Kidney tubule cell (primary cell): ENCODE results near the gene PTPRE.

Source experiments
- DNase-seq: peaks from one replicate; pipeline ENCODE4 v3.0.0-alpha.2; 2018; ENCODE audit warnings: low spot score

The PTPRE gene

GRCh38 chr10:128000471-128001362 is 93.8 kb downstream of the PTPRE start:
- peak; percentile 66 for DNase-seq

DNA sequence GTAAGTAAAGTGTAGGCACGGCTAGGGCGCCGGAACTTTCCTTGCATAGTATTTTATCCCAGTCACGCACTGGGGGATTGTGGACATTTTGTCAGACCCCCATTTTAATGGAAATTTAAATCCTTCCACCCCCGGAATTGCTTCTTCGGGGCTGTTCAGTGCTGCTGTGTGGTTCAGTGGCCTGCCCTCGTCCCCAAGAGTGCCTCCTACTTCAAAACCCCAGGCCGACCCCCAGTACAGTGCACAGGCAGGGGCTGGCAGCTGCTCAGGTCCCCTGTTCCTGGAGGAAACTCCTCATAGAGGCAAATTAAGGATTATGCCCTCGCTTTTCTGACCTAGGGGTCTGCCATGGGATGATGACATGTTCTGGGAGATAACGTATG is 94.5 kb downstream of the PTPRE start:
- no peak for DNase-seq

DNA sequence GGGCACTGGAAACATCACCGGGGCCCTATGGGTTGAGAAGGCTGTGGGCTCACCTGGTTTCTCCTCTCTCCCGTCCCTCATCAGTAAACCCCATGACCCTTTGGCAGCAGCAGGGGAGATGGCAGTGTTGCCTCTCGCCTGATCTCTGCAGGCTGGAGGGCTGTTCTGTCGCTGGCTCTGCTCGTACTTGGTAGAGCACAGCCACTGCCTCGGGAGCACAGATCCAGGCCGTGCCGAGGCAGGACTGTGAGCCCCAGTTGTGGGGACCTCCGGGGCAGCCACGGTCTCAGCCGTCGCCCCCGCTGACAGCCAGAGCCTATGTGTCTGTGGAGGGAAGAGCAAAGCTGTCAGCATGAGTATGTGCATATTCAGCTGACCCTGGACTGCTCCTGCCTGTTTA is 94.9 kb downstream of the PTPRE start:
- no peak for DNase-seq

DNA sequence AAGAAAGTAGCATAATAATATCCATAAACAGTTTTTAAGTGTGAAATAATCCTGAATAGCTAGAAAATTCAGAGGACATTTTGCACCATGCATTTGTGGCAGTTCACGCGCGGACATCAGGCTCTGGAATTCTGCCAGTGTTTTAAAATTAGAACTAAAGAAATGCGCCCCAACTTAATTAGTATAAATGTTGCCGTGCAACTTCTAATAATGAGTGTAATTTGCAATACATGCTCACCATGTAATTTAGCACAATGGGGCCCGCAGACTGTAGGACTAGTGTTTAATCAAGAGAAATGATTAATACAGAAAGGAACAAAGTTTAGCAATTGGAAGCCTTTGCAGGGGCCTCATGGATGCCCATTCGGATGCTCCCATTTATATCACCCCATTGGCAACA is 96.6 kb downstream of the PTPRE start:
- DNase-seq: no peak

- no peak for DNase-seq
Observed at GRCh38 chr10:128005858-128006257, 99.0 kb downstream of the PTPRE start.

DNA sequence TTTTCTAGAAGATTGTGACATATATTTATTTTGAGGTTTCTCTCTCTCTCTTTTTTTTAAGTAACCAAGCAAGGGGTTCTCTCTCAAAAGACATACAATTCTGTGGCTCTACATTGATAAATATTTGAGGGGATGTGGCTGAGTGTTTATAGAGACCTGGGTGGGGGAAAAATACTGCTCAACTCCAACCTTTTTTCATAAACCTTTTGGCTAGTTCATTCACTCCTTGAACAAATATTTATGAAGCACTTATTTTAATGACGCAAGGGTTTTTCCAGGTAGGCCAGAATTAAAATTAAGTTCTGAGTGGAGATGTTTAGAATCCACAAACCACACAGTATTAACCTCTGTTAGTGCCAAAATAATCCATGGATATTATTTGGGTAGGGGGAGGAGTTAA is 100.2 kb downstream of the PTPRE start:
- no peak for DNase-seq

GRCh38 chr10:128007971-128008370 is 101.1 kb downstream of the PTPRE start:
- no peak for DNase-seq

- DNase-seq: no peak
Observed at GRCh38 chr10:128008521-128009250, 101.8 kb downstream of the PTPRE start.

- DNase-seq: no peak
Observed at GRCh38 chr10:128009372-128010126, 102.6 kb downstream of the PTPRE start.

- DNase-seq: peak; percentile 70
Observed at GRCh38 chr10:128011059-128011979, 104.4 kb downstream of the PTPRE start.

- DNase-seq: peak; percentile 3
Observed at GRCh38 chr10:128013626-128014025, 106.7 kb downstream of the PTPRE start.

DNA sequence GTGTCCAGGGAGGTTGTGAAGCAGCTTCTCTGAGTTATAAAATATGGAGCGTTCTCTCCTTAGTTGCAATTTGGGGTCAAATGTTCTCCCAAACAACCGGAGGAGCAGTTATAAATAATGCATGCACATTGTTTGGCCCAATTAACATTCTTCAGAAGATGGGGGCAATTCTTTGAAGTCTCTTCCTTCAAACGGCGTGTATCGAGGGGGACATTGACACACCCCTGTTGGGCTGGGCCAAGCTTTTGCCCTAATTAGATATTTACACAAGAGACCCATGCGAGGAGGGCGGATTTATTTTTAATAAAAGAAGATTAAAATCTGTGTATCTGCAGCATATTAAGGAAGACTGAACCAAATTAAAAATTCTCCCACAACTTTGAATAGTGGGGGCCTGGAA is 107.3 kb downstream of the PTPRE start:
- DNase-seq: no peak

DNA sequence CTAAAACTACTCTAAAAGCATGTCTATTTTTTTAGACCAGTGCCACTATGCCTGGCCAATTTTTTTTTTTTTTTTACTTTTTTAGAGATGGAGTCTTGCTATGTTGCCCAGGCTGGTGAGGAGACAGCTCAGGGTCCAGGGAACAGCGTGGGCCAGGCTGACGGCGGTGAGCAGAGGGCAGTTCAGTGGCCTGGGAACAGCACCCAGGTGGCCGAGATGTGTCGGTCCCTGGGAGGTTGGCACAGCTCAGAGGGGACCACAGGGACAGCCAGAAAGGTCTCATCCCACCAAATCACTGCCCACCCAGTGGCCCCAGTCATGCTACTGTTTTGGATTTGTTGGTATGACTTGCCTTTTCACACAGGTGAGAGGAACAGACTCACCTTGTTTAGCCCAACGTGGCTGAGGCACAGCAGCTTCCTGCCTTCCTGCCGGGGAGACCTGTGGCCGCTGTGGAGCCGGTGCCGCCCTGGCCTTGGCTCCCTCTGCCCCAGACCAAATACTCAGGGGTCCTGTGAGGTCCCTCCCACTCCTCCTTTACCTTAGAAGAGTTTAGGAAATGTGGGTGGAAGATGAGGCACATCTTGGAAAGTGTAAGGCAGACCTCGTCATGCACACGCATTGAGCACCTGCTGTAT is 109.6 kb downstream of the PTPRE start:
- no peak for DNase-seq

DNA sequence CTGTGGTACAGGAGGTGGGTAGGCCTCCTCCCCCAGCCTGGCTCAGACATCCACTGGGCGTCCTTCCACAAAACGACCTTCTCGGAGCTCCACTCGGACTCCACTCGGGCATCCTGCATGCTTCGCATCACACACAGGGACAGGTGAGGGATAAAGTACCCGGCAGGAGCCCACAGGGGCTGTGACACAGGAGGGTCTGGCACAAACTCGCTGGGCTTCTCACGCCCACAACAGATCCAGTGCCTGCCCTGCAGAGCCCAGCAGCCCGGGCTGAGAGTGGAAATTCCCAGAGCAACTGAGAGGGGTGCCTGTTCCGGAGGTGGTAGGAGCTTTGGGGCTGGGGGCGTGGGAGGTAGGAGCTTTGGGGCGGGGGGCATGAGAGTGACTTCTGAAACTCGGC is 110.9 kb downstream of the PTPRE start:
- DNase-seq: no peak

- no peak for DNase-seq
Observed at GRCh38 chr10:128018236-128018635, 111.3 kb downstream of the PTPRE start.

- DNase-seq: no peak
Observed at GRCh38 chr10:128018691-128019090, 111.8 kb downstream of the PTPRE start.

DNA sequence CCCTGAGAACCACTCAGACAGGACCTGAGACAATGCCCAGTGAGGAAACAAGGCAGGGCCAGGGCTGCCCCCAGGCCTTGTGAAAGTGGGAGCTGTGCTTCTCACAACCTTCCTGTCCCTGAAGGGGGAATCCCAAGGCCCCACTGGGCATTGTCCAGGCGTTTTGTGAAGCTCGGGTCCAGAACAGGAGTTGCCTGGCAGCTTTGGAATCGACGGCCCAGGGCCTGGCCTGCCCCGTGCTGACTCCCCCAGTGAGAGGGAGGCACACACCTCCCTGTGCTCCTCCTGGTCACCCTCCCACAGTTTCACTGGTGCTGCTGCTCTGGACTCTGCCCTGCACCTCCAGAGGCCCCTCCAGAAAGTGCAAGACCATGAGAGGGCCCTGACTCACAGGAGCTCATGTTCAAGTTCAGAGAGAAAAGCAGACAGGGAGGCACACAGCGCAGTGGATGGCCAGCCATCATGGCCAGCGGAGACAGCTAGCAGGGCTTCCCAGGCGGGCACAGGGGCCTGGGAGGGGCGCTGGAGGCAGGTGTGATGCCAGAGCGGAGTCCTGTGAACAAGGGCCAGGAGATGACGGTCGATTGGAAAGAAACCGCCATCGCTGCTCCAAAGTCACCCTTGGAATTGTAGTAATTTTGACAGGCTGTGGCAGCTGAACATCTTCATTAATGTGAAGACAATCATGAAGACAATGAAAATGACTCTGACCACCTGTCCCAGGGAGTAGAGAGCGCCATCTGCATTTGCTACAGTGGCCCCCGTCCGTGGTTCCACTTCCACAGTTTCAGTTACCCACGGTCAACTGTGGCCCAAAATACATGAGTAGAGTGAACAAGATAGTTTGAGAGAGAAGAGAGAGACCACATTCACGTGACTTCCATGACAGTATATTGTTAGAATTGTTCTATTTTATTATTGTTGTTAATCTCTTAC is 115.6 kb downstream of the PTPRE start:
- DNase-seq: no peak

DNA sequence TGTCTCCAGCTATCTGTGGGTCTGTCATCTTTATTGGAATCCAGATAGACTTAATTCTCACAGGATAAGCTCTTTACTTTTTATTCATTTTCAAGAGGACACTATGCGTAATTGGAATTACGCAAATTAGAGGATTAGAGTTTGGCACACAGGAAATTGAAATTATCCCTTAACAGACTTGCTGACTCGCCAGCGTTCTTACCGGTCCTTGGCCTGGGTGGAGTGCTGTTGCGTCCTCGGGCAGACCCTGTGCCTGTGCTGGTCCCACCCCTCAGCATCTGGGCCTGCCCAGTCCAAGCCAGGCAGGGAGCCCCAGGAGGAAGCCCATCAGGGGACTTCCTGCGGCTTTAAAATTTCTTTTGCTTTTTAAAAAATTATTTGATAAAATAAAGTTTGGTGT is 117.5 kb downstream of the PTPRE start:
- DNase-seq: no peak

GRCh38 chr10:128025437-128025836 is 118.5 kb downstream of the PTPRE start:
- no peak for DNase-seq

- no peak for DNase-seq
Observed at GRCh38 chr10:128025951-128026350, 119.0 kb downstream of the PTPRE start.
